Subcutaneous adipose tissue (tissue), 4 donors: ENCODE data around the gene CDK16. TPM values are rescaled to one million over a fixed set of nuclear protein-coding genes. Genes with fewer than 3 reads are reported as not detected.

Experiments used
- total RNA-seq, 4 donors: library from RNA; depleted of rRNA; stranded (reverse); fragments of >200 nt; gene quantifications; one replicate each; pipeline ENCODE4 v1.1.0, GENCODE V29; 2016
- TF ChIP-seq, protein P1 (sequence below): fragments of 450-650 bp; IDR thresholded peaks from one replicate; pipeline ENCODE4 v1.5.1; 2016; ENCODE audit warnings: low read depth, mild to moderate bottlenecking, control low read depth, antibody characterized with exemption, moderate library complexity

CDK16 gene
- total RNA-seq, 4 donors from 2014 or later, result 57.0 to 176 (median 62.6) TPM

DNA sequence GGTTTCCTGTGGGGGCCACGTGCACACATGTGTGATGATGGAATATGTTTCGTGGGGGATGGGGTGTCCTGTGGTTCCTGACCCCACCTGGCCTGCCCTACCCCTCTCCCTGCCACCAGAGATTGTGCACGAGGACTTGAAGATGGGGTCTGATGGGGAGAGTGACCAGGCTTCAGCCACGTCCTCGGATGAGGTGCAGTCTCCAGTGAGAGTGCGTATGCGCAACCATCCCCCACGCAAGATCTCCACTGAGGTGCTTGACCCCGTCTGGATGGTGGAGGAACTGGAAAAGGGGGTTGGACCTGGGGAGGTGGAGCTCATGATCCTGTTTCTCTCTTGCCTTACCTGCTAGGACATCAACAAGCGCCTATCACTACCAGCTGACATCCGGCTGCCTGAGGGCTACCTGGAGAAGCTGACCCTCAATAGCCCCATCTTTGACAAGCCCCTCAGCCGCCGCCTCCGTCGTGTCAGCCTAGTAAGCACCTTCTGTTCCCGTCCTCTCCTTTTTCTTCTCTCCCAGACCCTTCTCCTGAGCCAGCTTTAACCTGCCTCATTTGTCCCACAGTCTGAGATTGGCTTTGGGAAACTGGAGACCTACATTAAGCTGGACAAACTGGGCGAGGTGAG is 5.9 kb downstream of the CDK16 start:
- TF ChIP-seq, protein P1, sequence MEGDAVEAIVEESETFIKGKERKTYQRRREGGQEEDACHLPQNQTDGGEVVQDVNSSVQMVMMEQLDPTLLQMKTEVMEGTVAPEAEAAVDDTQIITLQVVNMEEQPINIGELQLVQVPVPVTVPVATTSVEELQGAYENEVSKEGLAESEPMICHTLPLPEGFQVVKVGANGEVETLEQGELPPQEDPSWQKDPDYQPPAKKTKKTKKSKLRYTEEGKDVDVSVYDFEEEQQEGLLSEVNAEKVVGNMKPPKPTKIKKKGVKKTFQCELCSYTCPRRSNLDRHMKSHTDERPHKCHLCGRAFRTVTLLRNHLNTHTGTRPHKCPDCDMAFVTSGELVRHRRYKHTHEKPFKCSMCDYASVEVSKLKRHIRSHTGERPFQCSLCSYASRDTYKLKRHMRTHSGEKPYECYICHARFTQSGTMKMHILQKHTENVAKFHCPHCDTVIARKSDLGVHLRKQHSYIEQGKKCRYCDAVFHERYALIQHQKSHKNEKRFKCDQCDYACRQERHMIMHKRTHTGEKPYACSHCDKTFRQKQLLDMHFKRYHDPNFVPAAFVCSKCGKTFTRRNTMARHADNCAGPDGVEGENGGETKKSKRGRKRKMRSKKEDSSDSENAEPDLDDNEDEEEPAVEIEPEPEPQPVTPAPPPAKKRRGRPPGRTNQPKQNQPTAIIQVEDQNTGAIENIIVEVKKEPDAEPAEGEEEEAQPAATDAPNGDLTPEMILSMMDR, result no peak

DNA sequence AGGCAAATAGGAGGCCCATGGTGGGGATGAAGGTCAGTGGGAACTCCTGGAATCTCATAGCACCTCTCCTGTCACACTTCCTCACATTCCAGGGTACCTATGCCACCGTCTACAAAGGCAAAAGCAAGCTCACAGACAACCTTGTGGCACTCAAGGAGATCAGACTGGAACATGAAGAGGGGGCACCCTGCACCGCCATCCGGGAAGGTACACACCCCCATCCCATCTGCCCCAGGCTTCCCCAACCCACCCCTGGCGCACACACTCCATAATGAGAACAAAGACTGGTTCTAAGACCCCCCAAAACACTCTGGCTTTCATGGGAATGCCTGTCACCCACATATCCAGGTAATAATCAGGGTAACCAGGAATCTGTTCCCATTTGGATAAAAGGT is 6.4 kb downstream of the CDK16 start:
- TF ChIP-seq, protein P1, result no peak

DNA sequence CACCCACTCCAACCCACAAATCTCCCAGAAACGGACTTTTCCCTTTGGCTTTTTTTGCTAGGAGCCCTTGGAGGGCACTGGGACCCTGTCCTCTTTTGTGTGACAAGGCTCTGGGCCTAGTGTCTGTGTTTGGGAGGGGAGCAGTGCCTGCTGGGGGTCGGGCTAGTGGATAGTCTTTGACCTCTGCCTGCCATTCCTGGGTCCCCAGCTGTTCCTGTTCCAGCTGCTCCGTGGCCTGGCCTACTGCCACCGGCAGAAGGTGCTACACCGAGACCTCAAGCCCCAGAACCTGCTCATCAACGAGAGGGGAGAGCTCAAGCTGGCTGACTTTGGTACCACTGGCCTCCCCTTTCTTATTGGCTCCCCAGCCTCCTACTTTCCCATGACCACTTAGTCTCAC is 7.6 kb downstream of the CDK16 start:
- TF ChIP-seq, protein P1, result no peak

DNA sequence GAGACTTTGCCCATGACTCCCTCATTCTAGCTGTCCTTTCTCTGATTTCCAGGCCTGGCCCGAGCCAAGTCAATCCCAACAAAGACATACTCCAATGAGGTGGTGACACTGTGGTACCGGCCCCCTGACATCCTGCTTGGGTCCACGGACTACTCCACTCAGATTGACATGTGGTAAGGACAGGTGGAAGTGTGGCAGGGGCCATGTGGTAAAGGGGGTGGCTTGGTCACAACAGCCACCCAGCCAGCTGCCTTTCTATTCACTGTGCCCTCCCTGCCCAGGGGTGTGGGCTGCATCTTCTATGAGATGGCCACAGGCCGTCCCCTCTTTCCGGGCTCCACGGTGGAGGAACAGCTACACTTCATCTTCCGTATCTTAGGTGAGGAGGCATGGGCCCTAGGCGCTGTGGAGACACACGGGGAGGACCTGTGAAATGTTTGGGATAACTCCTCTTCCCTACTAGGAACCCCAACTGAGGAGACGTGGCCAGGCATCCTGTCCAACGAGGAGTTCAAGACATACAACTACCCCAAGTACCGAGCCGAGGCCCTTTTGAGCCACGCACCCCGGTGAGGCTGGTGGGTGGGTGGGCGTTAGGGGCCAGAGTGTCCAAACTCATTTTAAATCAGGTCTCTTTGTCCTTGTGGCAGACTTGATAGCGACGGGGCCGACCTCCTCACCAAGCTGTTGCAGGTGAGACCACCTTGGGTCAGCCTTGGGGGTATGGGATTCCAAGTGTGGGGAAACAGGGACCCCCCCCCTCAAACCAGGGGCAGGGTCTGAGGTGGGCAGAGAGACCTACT is 8.3 kb downstream of the CDK16 start:
- TF ChIP-seq, protein P1, result no peak

DNA sequence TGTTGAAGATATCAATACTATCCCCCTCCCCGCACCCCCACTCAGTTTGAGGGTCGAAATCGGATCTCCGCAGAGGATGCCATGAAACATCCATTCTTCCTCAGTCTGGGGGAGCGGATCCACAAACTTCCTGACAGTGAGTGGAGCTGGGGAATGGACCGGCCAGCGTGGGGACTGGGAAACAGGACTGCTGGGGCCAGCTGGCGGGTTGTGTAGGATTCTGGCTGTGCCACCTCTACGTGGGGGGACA is 8.8 kb downstream of the CDK16 start:
- TF ChIP-seq, protein P1, result no peak

DNA sequence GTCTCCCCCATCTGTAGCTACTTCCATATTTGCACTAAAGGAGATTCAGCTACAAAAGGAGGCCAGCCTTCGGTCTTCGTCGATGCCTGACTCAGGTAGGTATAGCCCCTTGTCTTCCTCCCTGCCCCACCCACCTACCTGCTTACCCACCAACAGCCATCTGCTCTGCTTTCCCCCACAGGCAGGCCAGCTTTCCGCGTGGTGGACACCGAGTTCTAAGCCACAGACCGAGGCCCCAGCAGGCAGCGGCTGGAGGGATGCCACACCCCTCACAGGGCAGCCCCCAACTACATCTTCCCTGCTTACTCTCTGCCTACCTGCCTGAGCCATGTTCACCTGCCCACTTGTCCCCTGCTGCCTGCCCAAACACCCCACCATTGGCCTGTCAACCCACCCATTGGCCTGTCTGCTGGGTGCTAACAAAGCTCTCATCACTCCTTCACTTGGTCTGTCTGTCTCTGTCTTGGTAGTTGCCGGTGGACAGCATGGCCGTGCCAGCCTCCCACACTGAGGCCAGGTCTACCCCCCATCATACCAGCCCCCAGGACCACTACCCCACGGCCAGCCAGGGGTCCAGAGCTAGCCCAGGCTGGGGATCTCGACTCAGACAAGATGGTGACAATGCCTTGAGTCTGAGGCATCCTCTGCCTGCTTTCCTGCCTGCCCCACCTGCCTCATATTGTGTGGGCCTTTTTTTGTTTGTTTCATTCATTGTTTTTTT is 10.2 kb downstream of the CDK16 start:
- TF ChIP-seq, protein P1, result no peak

DNA sequence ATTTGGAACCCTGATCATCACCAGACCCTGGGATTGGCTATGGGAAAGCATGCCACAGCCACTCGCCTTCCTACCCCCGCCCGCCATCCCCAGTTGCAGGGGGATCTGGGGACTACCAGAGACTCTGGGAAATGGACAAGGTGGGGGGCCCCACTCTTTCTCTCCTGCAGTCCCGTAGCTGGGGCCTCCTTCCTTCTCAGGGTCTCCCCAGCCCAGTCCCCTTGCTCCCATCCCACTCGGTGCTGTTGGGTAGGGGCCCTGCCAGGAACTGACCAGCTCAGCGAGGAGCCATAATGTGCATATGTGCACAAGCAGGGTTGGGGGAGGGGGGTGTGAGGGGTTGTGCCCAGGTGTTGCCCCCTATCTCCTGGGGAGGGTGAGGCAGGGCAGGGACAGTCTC is 10.9 kb downstream of the CDK16 start:
- TF ChIP-seq, protein P1, result no peak
